Measurements from ENCODE around the gene TGM2. TPM values are rescaled to one million over a fixed set of nuclear protein-coding genes. Genes with fewer than 3 reads are reported as not detected.

TGM2 gene
- total RNA-seq, 2 experiments from 2014 or later, result 0.06 to 0.27 TPM

DNA sequence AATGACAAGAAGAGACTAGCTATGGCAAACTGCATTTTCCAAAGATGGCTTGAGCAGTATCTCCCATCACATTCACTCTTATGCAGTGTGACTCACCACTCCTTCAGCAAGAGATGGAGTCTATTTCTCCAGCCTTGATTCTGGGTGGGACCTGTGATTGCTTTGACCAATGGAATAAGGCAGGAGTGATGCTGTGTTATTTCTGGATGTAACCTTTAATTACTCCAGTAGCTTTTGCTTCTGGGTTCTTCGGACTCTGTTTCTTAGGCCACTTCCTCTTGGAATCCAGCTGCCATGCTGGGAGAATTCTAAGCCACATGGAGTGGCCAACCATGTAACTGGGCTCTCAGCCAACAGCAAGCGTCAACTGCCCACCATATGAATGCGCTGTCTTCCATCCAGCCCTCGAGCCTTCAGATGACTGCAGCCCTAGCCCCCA lies 50.7 kb downstream of the TGM2 start:
- Histone ChIP-seq H3K36me3 (ENCODE audit: insufficient read depth, low read length) (no peaks in the 10 kb centered on the region), H3K27ac (ENCODE audit: low read depth in 1 of 2, low read length in 2 of 2) (no peak overlapping the region), H3K4me1 (ENCODE audit: insufficient read depth, low read length) (no peaks in the 10 kb centered on the region), H3K9me3 (ENCODE audit: control insufficient read depth in 1 of 2, insufficient read depth in 1 of 2, low read length in 2 of 2) (no peaks in the 10 kb centered on the region), H3K4me3 (ENCODE audit: low read length) (no peak overlapping the region), H3K27me3 (ENCODE audit: control insufficient read depth in 1 of 2, insufficient read depth in 2 of 2, low read length in 2 of 2) (no peaks in the 10 kb centered on the region)
- Mint-ChIP-seq H3K36me3 (ENCODE audit: low read depth) (no peaks in the 10 kb centered on the region), H3K4me1 (ENCODE audit: low read depth) (no peaks in the 10 kb centered on the region), H3K4me3 (no peak overlapping the region), H3K27me3 (no peaks in the 10 kb centered on the region), H3K27ac (no peak overlapping the region), H3K9me3 (no peaks in the 10 kb centered on the region)
- intact Hi-C loops (cut with DNase I, micrococcal nuclease), result no loop called here
- ChIA-PET CTCF (no interaction called here), POLR2A (no interaction called here)
- TF ChIP-seq, protein P1, sequence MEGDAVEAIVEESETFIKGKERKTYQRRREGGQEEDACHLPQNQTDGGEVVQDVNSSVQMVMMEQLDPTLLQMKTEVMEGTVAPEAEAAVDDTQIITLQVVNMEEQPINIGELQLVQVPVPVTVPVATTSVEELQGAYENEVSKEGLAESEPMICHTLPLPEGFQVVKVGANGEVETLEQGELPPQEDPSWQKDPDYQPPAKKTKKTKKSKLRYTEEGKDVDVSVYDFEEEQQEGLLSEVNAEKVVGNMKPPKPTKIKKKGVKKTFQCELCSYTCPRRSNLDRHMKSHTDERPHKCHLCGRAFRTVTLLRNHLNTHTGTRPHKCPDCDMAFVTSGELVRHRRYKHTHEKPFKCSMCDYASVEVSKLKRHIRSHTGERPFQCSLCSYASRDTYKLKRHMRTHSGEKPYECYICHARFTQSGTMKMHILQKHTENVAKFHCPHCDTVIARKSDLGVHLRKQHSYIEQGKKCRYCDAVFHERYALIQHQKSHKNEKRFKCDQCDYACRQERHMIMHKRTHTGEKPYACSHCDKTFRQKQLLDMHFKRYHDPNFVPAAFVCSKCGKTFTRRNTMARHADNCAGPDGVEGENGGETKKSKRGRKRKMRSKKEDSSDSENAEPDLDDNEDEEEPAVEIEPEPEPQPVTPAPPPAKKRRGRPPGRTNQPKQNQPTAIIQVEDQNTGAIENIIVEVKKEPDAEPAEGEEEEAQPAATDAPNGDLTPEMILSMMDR (IDR thresholded peaks at IDR 0.05), result no peak
- no peak for DNase-seq
- no peak for ATAC-seq (ENCODE audit: poor library complexity)

DNA sequence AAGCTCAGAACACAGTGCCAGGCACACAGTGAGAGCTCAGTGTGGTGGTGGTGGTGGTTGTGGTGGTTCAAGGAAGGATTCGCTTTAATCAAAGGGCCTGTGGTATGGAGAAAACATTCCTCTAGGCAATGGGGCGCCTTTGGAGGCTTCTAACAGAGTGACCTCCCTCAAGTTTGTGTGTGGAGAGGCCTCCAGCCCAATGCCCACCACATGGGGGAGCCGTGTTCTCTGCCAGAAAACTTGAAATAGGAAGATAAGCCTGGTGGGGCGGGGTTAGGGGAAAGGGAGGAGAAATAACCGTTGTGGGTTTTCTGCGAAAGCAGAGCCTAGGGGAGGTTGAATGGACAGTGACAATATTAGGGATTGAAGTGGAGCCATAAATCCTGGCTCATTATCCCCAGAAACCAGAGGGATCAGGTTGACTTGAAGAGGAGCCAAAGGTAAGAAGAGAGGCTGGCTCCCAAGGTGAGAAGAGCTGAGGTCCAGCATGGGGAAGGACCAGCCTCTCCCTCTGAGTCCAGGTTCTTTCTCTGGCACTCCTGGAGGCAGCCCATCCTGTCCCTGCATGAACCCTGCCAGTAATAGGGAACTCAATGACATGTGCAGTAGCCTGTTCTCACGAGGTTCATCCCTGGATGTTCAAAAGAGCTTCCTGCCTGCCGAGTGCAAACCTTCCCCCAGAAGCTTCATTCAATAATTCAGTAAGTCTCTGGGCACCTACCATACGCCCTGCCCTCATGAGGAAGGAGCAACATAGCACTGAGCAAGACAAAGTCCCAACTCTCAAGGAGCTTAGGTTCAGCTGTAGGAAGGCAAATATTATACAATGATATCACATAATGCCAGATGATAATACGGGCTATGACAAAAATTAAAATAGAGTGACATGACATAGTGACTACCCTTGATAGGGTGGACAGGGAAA lies 51.4 kb downstream of the TGM2 start:
- no peak overlapping the region for H3K4me3 Mint-ChIP-seq
- H3K27me3 ChIP-seq (ENCODE audit: control insufficient read depth in 1 of 2, insufficient read depth in 2 of 2, low read length in 2 of 2), result no peaks in the 10 kb centered on the region
- H3K4me3 ChIP-seq (ENCODE audit: low read length), result no peak overlapping the region
- no peaks in the 10 kb centered on the region for H3K4me1 Mint-ChIP-seq (ENCODE audit: low read depth)
- DNase-seq, result peak in 3 of 14 experiments; percentile 7 to 28 (median 22)
- intact Hi-C loops (cut with DNase I, micrococcal nuclease), result no loop called here
- ChIA-PET POLR2A (no interaction called here), CTCF (no interaction called here)
- no peak overlapping the region for H3K27ac Mint-ChIP-seq
- H3K27ac ChIP-seq (ENCODE audit: low read depth in 1 of 2, low read length in 2 of 2), result no peak overlapping the region
- H3K27me3 Mint-ChIP-seq, result no peaks in the 10 kb centered on the region
- no peak for ATAC-seq (ENCODE audit: poor library complexity)
- no peaks in the 10 kb centered on the region for H3K36me3 ChIP-seq (ENCODE audit: insufficient read depth, low read length)
- H3K36me3 Mint-ChIP-seq (ENCODE audit: low read depth), result no peaks in the 10 kb centered on the region
- H3K9me3 ChIP-seq (ENCODE audit: control insufficient read depth in 1 of 2, insufficient read depth in 1 of 2, low read length in 2 of 2), result no peaks in the 10 kb centered on the region
- TF ChIP-seq, protein P1 (IDR thresholded peaks at IDR 0.05), result no peak
- no peaks in the 10 kb centered on the region for H3K4me1 ChIP-seq (ENCODE audit: insufficient read depth, low read length)
- no peaks in the 10 kb centered on the region for H3K9me3 Mint-ChIP-seq

DNA sequence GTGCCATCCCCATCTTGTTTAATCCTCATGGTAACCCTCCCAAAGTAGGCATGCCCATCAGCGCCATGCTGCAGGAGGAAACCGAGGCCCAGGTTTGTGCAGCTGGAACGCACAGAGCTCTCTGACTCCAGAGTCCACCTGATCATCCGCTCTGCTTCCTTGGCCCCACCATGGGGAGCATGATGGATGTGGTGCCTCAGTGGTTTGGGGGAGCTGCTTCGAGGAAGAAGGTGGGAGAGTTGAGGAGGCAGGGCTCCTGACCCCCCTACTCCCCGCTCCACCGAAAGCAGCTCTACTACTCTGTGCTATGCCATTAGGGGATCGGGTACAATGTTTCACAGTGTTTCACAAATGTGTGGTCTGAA lies 52.2 kb downstream of the TGM2 start:
- no peaks in the 10 kb centered on the region for H3K36me3 ChIP-seq (ENCODE audit: insufficient read depth, low read length)
- intact Hi-C loops (cut with DNase I, micrococcal nuclease), result no loop called here
- no peak overlapping the region for H3K4me3 ChIP-seq (ENCODE audit: low read length)
- no peak for ATAC-seq (ENCODE audit: poor library complexity)
- Mint-ChIP-seq H3K27ac (no peak overlapping the region), H3K4me1 (ENCODE audit: low read depth) (no peaks in the 10 kb centered on the region), H3K36me3 (ENCODE audit: low read depth) (no peaks in the 10 kb centered on the region), H3K4me3 (no peak overlapping the region), H3K27me3 (no peaks in the 10 kb centered on the region), H3K9me3 (no peaks in the 10 kb centered on the region)
- TF ChIP-seq, protein P1 (IDR thresholded peaks at IDR 0.05), result no peak
- CTCF ChIA-PET, result no interaction called here
- H3K4me1 ChIP-seq (ENCODE audit: insufficient read depth, low read length), result no peaks in the 10 kb centered on the region
- POLR2A ChIA-PET, result no interaction called here
- H3K9me3 ChIP-seq (ENCODE audit: control insufficient read depth in 1 of 2, insufficient read depth in 1 of 2, low read length in 2 of 2), result no peaks in the 10 kb centered on the region
- H3K27me3 ChIP-seq (ENCODE audit: control insufficient read depth in 1 of 2, insufficient read depth in 2 of 2, low read length in 2 of 2), result no peaks in the 10 kb centered on the region
- DNase-seq, result no peak
- no peak overlapping the region for H3K27ac ChIP-seq (ENCODE audit: low read depth in 1 of 2, low read length in 2 of 2)

Data from CD4-positive, alpha-beta T cell (primary cell).